Colonic mucosa (tissue), 4 donors: Measurements from ENCODE around the gene ABCG4. TPM values are rescaled to one million over a fixed set of nuclear protein-coding genes. Genes with fewer than 3 reads are reported as not detected.
"Not testable (repeated sequence)": the region's sequence is repeated elsewhere in the genome, so short reads cannot be mapped to it uniquely, and the experiment has no call there.

Experiments used
- DNase-seq: peaks from one replicate; pipeline ENCODE4 v3.0.0-alpha.2; 2020
- H3K27ac ChIP-seq: fragments of 200-600 bp; one replicate; pipeline ENCODE4 v1.8.0; 2021
- H3K27me3 ChIP-seq: fragments of 200-600 bp; one replicate; pipeline ENCODE4 v1.8.0; 2021
- H3K36me3 ChIP-seq: fragments of 200-600 bp; one replicate; pipeline ENCODE4 v1.8.0; 2021
- H3K4me1 ChIP-seq: fragments of 200-600 bp; one replicate; pipeline ENCODE4 v1.8.0; 2021; ENCODE audit warnings: mild to moderate bottlenecking
- H3K4me3 ChIP-seq: fragments of 200-600 bp; one replicate; pipeline ENCODE4 v1.8.0; 2021
- H3K9ac ChIP-seq, 2 donors: one replicate each; pipeline ENCODE4 v1.7.0; 2013; ENCODE audit warnings: control low read depth in 2 of 2, low read depth in 2 of 2, low read length in 2 of 2
- H3K9me3 ChIP-seq: fragments of 200-600 bp; one replicate; pipeline ENCODE4 v1.8.0; 2021
- CTCF ChIP-seq: fragments of 200-600 bp; IDR thresholded peaks from one replicate; pipeline ENCODE4 v1.8.0; 2022; ENCODE audit warnings: antibody characterized with exemption, mild to moderate bottlenecking
- intact Hi-C: fragments of 100-400 bp; cut with DNase I; formaldehyde crosslinking; loops from one replicate; pipeline ENCODE4 v1.14.1; 2022
- total RNA-seq, 2 donors: library from RNA; stranded (reverse); fragmentation: NEBNext Ultra II Directional in 1 of 2; extraction: Animal tissue kit (Norgen Biotek cat#: 25700) in 1 of 2; gene quantifications; one replicate each; pipeline ENCODE4 v1.2.1, GENCODE V29; 2021
- donor health status: healthy.
- donor health status: DM: no; HTN: no; CAD: no.
- donor health status: DM: no; HTN: no; CAD: no.

ABCG4 gene
- total RNA-seq, result under 1 TPM; 0.05 to 0.22 TPM

- no peak within 1 kb of the TSS for H3K27ac ChIP-seq
- TF ChIP-seq CTCF, result no peak
- H3K36me3 ChIP-seq, result no peaks in the 10 kb centered on the region
- H3K9ac ChIP-seq, result peak within 1 kb of the TSS in 1 of 2 donors; percentile 27
- no peaks in the 10 kb centered on the region for H3K9me3 ChIP-seq
- H3K4me3 ChIP-seq, result peak within 1 kb of the TSS; percentile 53
- DNase-seq, result no peak
- peaks cover 26% of the 10 kb centered on the region for H3K27me3 ChIP-seq
- H3K4me1 ChIP-seq, result no peaks in the 10 kb centered on the region
- intact Hi-C loops, result no loop called here
Observed at GRCh38 chr11:119149018-119149785, at the start of gene ABCG4. Gene ABCG4, plus strand, starts transcription at chr11:119149052. Its CDS starts 914 bp downstream, at chr11:119149966.

DNA sequence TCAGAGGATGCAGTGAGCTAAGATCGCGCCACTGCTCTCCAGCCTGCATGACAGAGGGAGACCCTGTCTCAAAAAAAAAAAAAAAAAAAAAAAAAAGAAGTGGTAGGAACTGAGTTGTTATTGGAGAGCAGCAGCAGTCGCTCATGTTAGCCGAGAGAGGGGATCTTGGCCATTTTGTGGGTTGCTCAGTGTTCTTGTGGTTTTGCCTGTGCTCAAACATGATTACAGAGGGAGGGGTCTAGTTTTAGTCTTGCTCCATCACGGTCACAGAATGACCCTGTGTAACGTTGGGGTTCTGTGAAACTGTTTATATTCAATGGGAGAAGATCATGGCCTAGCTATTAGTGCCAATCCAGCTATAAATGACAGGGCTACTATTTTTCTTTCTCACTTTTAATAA is 49.1 kb upstream of the ABCG4 start:
- Histone ChIP-seq H3K27ac (no peak overlapping the region), H3K4me3 (no peak overlapping the region), H3K4me1 (peaks cover 15% of the 10 kb centered on the region), H3K9ac (no peak overlapping the region), H3K27me3 (no peaks in the 10 kb centered on the region), H3K36me3 (peaks cover 5% of the 10 kb centered on the region), H3K9me3 (no peaks in the 10 kb centered on the region)
- no peak for TF ChIP-seq CTCF
- intact Hi-C loops, result loop anchor here (5.0 kb wide), 2 partner anchors 103 to 172 kb away; partner anchors contain the start of gene BCL9L
- no peak for DNase-seq

GRCh38 chr11:119100246-119100970 is 48.4 kb upstream of the ABCG4 start:
- Histone ChIP-seq H3K9me3 (no peaks in the 10 kb centered on the region), H3K27me3 (no peaks in the 10 kb centered on the region), H3K4me3 (peak overlapping the region; percentile 86), H3K27ac (no peak overlapping the region), H3K36me3 (peaks cover 5% of the 10 kb centered on the region), H3K4me1 (peaks cover 15% of the 10 kb centered on the region), H3K9ac (peak overlapping the region; percentile 67 to 88)
- TF ChIP-seq CTCF, result peak; percentile 29
- intact Hi-C loops, result no loop called here
- no peak for DNase-seq

DNA sequence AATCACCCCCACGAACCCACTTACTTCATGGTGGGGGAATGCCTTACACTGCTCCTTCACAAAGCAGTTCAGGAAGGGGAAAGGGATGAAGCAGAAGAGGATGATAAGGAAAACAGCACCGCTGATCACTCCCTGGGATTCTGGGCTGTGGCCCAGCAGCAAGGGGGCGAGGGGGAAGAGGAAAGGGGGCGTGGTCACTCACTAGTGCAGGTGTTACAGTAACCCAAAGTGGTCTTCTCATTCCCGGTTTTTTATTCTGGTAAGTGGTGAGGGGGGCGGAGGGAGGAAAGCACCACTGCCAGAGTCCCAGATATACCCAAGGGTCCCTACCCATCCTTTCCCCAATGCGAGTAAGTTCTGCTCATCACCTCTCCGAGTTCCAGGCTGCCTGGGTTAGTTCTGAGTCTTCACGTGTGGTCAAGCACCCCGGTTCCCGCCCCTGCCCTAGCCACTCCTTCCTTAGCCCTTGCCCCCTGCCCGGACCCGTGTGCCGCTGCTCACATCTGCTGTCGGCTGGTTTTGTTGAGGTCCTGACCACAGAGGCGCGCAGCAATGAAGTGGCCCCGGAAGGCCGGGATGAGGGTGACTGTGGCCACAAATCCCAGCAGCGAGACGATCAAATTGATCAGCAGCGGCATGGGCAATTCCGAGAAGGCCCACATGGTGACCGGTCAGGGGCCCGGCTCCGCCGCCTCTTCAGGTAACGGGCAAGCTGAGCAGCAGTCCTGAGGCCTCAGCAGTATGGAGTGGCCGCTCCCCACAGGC is 47.7 kb upstream of the ABCG4 start:
- Histone ChIP-seq H3K27ac (peak overlapping the region; percentile 85), H3K4me3 (peak overlapping the region; percentile 86), H3K4me1 (peaks cover 15% of the 10 kb centered on the region), H3K36me3 (peaks cover 5% of the 10 kb centered on the region), H3K27me3 (no peaks in the 10 kb centered on the region), H3K9me3 (no peaks in the 10 kb centered on the region), H3K9ac (peak overlapping the region; percentile 67 to 88)
- no peak for TF ChIP-seq CTCF
- intact Hi-C loops, result no loop called here
- peak; percentile 54 for DNase-seq

- H3K27me3 ChIP-seq, result no peaks in the 10 kb centered on the region
- DNase-seq, result peak; percentile 94
- peak within 1 kb of the TSS; percentile 85 for H3K27ac ChIP-seq
- H3K9ac ChIP-seq, result peak within 1 kb of the TSS; percentile 67 to 88
- H3K36me3 ChIP-seq, result peaks cover 5% of the 10 kb centered on the region
- H3K4me1 ChIP-seq, result peaks cover 15% of the 10 kb centered on the region
- peak within 1 kb of the TSS; percentile 86 for H3K4me3 ChIP-seq
- intact Hi-C loops, result no loop called here
- TF ChIP-seq CTCF, result no peak
- H3K9me3 ChIP-seq, result no peaks in the 10 kb centered on the region
Observed at GRCh38 chr11:119101759-119102423, 47.0 kb upstream of the ABCG4 start, which contains the start of gene DPAGT1. Gene DPAGT1, minus strand, starts transcription at chr11:119101853. Its CDS starts 198 bp downstream, at chr11:119101655.

DNA sequence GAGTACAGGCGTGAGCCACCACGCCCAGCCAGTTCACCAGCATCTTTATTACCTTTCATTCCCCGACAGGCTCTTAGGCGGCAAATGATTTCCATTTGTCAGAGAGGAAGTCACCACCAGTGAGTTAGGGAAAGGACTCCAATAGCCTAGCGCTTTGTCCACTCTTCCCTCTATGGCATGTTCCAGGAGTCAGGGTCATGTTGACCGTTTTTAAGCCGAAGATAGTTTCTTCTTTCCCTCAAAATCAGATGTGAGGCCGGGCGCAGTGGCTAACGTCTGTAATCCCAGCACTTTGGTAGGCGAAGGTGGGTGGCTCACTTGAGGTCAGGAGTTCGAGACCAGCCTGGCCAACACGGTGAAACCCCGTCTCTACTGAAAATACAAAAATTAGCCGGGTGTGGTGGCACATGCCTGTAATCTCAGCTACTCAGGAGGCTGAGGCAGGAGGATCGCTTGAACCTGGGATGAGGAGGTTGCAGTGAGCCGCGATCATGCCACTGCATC is 45.6 kb upstream of the ABCG4 start:
- Histone ChIP-seq H3K4me1 (peaks cover 15% of the 10 kb centered on the region), H3K4me3 (peak overlapping the region; percentile 86), H3K9ac (peak overlapping the region in 1 of 2 donors; percentile 88), H3K27ac (peak overlapping the region; percentile 85)
- intact Hi-C loops, H3K9me3 ChIP-seq, H3K27me3 ChIP-seq, H3K36me3 ChIP-seq: not testable (repeated sequence)
- peak; percentile 38 for DNase-seq
